Esophagus muscularis mucosa (tissue), 3 donors: ENCODE measurements around the gene MEF2A.

Source experiments
- EP300 ChIP-seq: sonication (generic); formaldehyde crosslinking; IDR thresholded peaks from one replicate; pipeline ENCODE4 v1.6.1; 2017; ENCODE audit warnings: antibody characterized with exemption
- TF ChIP-seq, protein P1 (sequence below), 3 experiments: fragments of 200-600 bp in 2 of 3; fragments of 450-650 bp in 1 of 3; sonication (generic) in 2 of 3; IDR thresholded peaks; one replicate each; pipeline ENCODE4 v1.5.1; 2017 to 2019; ENCODE audit warnings: antibody characterized with exemption in 3 of 3, mild to moderate bottlenecking in 2 of 3, moderate library complexity in 1 of 3

DNA sequence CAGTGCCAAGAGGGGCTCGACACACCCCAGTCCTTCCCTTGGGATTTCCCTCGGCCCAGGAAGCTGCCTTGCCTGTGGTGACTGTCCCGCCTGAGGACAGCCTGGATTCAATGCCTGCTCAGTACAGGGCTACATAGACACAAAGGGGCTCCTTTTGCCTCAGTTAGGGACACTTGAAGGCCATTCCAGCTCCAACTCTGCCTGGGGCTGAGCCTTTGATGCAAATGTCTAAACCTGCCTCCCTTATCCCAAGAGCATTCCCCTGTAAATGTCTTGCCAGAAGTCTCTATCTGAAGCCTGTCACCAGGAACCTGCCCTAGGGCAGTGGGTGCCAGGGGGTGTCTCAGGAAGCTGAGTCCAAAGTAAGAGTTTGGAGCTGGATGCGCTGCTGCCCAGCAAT lies 186.8 kb downstream of the MEF2A start:
- TF ChIP-seq, protein P1, sequence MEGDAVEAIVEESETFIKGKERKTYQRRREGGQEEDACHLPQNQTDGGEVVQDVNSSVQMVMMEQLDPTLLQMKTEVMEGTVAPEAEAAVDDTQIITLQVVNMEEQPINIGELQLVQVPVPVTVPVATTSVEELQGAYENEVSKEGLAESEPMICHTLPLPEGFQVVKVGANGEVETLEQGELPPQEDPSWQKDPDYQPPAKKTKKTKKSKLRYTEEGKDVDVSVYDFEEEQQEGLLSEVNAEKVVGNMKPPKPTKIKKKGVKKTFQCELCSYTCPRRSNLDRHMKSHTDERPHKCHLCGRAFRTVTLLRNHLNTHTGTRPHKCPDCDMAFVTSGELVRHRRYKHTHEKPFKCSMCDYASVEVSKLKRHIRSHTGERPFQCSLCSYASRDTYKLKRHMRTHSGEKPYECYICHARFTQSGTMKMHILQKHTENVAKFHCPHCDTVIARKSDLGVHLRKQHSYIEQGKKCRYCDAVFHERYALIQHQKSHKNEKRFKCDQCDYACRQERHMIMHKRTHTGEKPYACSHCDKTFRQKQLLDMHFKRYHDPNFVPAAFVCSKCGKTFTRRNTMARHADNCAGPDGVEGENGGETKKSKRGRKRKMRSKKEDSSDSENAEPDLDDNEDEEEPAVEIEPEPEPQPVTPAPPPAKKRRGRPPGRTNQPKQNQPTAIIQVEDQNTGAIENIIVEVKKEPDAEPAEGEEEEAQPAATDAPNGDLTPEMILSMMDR (IDR thresholded peaks at IDR 0.05) = no peak
- no peak for TF ChIP-seq EP300
